Hematopoietic multipotent progenitor cell treated with erythropoietin and hydrocortisone succinate and interleukin-3 and kit ligand, for 4 days (in vitro differentiated cells): Measurements from ENCODE around the gene AP2M1.

Source experiments
- DNase-seq: peaks from one replicate; pipeline ENCODE4 v3.0.0-alpha.2; 2015

The AP2M1 gene

DNA sequence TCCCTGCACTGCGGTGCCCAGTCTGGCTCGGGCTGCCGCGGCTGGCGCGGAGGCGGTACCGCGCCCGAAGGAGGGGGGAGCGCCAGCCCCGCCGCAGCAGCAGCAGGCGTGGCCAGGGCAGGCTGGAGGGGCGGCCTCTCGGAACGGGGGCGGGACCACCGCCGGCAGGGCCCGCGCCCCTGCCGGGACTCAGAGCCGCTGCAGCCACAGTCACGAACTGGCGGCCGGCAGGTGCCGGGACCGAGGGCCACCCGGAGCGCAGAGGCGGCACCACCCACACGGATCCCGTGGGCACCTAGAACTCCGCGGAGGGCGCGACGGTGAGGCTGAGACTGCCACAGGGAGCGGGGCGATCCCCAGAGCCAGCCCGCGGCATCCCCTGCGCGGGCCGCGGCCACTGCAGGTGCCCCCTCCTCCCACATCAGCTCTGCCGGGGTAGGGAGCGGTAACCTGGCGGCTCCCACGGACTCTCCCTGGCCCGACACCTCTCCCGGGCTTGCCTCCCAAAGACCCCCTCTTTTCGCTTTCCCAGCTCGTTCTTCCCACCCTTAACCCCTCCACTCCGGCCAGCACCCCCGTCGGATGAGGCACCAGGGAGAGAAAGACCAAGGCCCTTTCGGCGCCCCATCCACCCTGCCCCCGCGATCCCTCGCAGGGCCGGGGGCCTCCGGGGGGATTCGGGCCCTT, 54.9 kb downstream of the AP2M1 start, which contains the start of gene VWA5B2:
Gene VWA5B2, plus strand, starts transcription at position 192 of the 687 bp plus-strand sequence. CDS start 944 bp downstream, outside the sequence.
- DNase-seq: peak; percentile 86

DNA sequence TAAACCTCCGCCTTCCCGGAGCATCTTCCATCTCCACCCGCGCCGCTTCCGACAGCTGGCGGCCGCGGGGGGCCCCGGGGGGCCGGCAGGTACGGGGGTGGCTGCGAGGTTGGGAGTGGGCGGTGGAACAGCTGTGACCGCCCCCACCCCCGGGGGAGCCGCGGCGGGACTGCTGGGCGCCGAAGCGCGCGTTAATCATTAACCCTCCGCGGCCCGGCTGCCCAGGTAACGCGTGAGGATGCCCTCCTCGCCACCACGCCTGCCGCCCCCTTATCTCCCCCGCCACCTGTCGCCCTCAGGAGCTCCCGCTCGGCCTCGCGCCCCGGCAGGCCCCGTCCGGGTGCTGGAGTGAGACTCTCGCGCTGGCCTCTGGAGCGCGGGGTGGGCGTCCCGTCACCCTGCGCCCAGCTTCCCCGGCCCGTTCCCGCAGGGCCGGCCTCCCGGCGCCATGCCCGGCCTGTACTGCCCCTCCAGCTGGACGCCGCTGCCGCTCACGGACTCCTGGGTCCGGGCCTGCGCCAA, 55.5 kb downstream of the AP2M1 start:
- peak; percentile 54 for DNase-seq

DNA sequence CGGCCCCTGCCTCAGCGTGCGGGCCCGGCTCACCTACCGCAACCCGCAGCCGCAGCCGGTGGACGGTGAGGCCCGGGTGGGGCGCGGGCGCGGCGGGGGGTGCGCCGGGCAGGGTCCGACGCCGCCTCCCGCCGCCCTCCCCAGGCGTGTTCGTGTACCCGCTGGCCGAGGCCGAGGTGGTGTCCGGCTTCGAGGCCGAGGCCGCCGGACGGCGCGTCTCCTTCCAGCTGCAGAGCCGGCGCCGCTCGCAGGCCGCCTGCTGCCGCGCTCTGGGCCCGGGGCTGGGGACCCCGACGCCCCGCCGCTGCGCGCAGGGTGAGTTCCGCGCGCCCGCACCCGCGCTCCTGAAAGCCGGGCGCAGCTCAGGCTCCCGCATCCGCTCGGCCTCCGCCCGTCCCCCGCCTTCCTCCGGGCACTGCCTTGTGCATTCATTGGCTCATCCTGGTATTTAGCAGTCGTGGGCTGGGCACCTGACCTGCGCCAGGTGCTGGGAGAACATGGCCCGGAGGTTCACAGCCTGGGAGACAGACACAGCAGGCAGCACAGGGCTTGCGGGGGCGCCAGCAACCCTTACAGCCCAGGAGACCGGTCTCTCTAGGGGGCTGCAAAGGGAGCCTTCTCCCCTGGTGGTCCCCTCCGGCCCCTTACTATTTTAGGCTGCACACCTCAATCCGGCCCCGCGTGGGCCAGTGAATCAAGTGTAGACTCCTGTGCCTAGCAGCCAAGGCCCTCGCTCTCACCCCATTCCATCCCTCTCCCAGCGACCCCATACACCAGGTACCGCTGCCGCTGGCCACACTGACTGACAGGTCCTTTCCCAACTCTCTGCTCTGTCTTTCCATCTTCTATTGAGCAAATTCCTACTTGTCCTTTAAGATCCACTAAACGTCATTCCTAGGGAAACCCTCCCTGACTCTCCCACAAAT, 56.2 kb downstream of the AP2M1 start:
- no peak for DNase-seq

DNA sequence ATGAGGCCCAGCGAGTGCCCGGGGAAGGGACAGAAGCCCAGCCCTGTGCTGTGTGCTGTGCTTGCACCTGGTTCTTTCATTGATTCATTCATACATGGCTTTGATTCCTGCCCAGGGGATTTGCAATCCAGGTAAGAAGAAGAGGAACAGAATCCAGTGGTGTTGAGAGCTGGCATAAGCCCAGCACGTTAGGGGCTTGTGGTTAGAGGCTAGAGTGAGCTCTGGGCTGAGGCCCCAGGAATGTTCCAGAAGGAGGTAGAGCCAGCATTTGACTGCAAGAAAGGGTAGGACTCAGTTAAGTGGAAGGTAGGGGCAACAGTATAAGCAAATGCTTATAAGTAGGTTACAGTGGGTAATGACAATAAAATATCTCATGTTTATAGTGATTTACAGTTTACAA, 57.0 kb downstream of the AP2M1 start:
- DNase-seq: no peak

DNA sequence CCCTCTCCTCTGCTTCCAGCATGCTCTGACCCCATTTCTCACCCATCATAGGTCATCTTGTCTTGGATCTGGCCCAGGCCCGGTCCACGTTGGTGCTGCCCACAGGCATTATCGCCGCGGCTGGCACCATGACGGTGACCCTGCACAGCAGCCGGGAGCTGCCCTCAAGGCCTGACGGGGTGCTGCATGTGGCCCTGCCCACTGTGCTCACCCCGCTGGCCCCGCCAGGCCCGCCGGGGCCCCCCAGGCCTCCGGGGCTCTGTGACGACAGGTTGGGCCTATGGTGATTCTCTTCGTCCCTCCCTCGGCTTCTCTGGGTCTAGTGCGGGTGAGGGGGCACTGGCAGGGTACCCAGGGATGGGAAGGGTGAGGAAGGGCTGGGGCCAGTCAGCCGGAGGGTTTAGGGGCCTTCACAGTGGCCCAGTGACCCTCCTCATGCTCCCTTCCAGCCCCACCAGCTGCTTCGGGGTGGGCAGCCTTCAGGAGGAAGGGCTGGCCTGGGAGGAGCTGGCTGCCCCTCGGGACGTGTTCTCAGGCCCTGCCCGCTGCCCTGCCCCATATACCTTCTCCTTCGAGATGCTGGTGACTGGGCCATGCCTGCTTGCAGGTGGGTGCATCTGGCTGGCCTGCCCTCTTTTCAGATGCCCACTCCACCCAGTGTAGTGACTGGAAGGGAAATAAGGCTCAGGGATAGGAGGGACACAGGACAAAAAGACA, 58.6 kb downstream of the AP2M1 start:
- DNase-seq: no peak
